Mesothelial cell of epicardium (in vitro differentiated cells): ENCODE data around the gene IFIT1. TPM values are rescaled to one million over a fixed set of nuclear protein-coding genes. Genes with fewer than 3 reads are reported as not detected.
A peak's percentile ranks its signal among the peaks of the same experiment; 100 is the strongest.

Experiments used
- DNase-seq, 2 experiments: peaks; one replicate each; pipeline ENCODE4 v3.0.0; 2021; ENCODE audit warnings: low spot score in 2 of 2; ENCODE audit not compliant: unreplicated experiment in 2 of 2
- H3K27ac Mint-ChIP-seq: 2 replicates; pipeline ENCODE4 v1.8.0; 2021; ENCODE audit warnings: mixed read lengths
- H3K27me3 Mint-ChIP-seq: 2 replicates; pipeline ENCODE4 v1.8.0; 2021; ENCODE audit warnings: low read depth, mixed read lengths
- H3K36me3 Mint-ChIP-seq: 2 replicates; pipeline ENCODE4 v1.8.0; 2021; ENCODE audit warnings: mixed read lengths
- H3K4me1 Mint-ChIP-seq: 2 replicates; pipeline ENCODE4 v1.8.0; 2021; ENCODE audit warnings: mixed read lengths
- H3K4me3 Mint-ChIP-seq: 2 replicates; pipeline ENCODE4 v1.8.0; 2021; ENCODE audit warnings: mild to moderate bottlenecking, moderate library complexity, mixed read lengths
- H3K9me3 Mint-ChIP-seq: 2 replicates; pipeline ENCODE4 v1.8.0; 2021; ENCODE audit warnings: mixed read lengths
- total RNA-seq: library from RNA; stranded (reverse); gene quantifications from 3 replicates; pipeline ENCODE4 v1.2.1, GENCODE V29; 2021
- TF ChIP-seq, protein P1 (sequence below): fragments of 200-600 bp; sonication (generic); IDR thresholded peaks from one replicate; pipeline ENCODE4 v1.5.0; 2021; ENCODE audit warnings: antibody characterized with exemption; ENCODE audit not compliant: unreplicated experiment

Gene IFIT1
- total RNA-seq, 1 donor from 2014 or later: 44.1 TPM

DNA sequence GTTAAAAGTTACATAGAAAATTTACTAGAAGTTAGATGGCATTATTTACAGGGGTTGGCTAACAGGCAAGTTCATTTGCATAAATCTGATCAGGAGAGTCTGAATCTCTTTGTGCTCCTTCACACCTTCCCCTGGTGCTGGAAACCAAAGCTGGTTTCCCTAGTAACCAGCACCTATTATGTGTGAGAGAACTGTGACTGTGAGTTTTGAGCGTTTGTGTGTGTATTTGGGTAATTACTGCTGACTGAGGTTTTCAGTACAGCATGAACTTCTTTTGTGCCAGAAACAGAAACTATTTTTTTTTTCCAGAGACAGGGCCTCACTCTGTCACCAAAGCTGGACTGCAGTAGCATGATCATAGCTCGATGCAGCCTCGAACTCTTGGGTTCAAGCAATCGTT, 24.9 kb upstream of the IFIT1 start:
- Mint-ChIP-seq H3K4me3 (no peak overlapping the region), H3K36me3 (no peaks in the 10 kb centered on the region), H3K9me3 (peaks cover 5% of the 10 kb centered on the region), H3K27ac (peak overlapping the region; percentile 28), H3K27me3 (no peaks in the 10 kb centered on the region), H3K4me1 (peaks cover 28% of the 10 kb centered on the region)
- TF ChIP-seq, protein P1, sequence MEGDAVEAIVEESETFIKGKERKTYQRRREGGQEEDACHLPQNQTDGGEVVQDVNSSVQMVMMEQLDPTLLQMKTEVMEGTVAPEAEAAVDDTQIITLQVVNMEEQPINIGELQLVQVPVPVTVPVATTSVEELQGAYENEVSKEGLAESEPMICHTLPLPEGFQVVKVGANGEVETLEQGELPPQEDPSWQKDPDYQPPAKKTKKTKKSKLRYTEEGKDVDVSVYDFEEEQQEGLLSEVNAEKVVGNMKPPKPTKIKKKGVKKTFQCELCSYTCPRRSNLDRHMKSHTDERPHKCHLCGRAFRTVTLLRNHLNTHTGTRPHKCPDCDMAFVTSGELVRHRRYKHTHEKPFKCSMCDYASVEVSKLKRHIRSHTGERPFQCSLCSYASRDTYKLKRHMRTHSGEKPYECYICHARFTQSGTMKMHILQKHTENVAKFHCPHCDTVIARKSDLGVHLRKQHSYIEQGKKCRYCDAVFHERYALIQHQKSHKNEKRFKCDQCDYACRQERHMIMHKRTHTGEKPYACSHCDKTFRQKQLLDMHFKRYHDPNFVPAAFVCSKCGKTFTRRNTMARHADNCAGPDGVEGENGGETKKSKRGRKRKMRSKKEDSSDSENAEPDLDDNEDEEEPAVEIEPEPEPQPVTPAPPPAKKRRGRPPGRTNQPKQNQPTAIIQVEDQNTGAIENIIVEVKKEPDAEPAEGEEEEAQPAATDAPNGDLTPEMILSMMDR: no peak
- DNase-seq: no peak

GRCh38 chr10:89368129-89368528, 24.3 kb upstream of the IFIT1 start:
- Mint-ChIP-seq H3K4me3 (no peak overlapping the region), H3K9me3 (peaks cover 5% of the 10 kb centered on the region), H3K27ac (peak overlapping the region; percentile 27), H3K4me1 (peaks cover 22% of the 10 kb centered on the region), H3K27me3 (no peaks in the 10 kb centered on the region), H3K36me3 (no peaks in the 10 kb centered on the region)
- no peak for DNase-seq
- TF ChIP-seq, protein P1: no peak

DNA sequence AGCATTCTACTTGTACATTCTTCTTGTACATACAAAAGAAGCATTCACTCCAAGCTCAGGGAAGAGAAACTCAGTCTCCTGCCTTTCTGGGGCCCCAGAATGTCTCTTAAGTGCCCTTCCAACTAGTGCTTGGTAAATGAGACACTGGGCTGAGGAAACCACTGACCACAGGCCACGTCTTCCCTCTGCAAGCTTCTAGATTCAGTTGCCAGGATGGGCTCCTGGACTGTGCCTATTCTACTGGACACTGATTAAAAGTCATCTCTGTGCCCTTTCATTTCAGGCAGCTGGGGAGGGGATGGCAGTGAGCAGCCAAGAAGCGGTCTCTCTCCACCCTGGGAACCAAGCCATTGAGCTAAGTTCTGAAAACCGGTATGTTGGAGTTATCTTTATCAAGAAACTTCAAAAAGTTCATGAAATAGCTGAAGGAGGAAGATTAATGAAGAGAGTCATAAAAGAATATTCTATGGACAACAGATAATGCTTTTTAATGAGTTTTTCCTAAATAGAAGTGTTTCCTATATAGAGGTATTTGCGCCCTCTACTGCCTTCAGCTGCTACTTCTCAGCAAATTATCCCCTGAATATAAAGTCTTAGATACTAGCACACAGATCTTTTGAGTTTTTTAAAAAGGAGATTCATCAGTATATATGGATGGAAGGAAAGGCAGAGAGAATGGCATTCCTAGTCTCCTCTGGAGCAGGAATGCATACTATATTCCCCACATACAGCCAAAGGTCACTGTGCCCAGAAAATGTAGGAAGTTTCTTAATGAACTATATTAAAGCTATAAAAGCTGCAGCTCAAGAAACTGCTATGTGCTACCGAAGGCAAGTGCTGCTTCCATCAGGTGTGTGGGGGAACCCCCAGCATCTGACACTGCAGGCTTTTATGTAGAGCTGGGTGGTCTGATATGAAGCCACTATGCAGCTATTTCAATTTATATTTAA, 23.0 kb upstream of the IFIT1 start:
- TF ChIP-seq, protein P1: peak; percentile 15
- Mint-ChIP-seq H3K4me3 (no peak overlapping the region), H3K27ac (peak overlapping the region; percentile 45)

DNA sequence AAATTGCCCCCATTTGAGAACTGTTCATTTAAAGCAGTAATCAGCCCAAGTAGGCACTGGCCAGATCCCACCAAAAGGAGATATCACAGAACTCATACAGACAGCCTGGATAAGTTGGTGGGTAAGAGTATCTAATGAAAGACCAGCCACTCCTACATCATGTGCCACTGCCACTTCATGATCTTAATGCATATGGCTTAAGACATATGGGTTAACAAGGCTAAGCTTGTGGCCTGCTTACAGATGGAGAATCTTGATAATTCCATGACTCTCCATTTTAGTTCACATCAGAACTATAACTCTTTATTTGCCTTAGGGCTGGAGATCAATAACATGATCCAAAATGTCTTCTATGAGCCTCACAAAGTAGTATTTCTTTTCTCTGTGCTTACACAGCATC, 21.3 kb upstream of the IFIT1 start:
- Mint-ChIP-seq H3K27me3 (no peaks in the 10 kb centered on the region), H3K9me3 (no peaks in the 10 kb centered on the region), H3K4me1 (peaks cover 23% of the 10 kb centered on the region), H3K27ac (no peak overlapping the region), H3K36me3 (no peaks in the 10 kb centered on the region), H3K4me3 (no peak overlapping the region)
- TF ChIP-seq, protein P1: no peak
- no peak for DNase-seq

More for the DNA sequence above, 23.0 kb upstream of the IFIT1 start:
- Mint-ChIP-seq H3K36me3 (no peaks in the 10 kb centered on the region), H3K9me3 (peaks cover 5% of the 10 kb centered on the region), H3K27me3 (no peaks in the 10 kb centered on the region), H3K4me1 (peaks cover 24% of the 10 kb centered on the region)
- DNase-seq: no peak

- TF ChIP-seq, protein P1: no peak
- H3K27ac Mint-ChIP-seq: no peak overlapping the region
- H3K4me1 Mint-ChIP-seq: peaks cover 23% of the 10 kb centered on the region
- no peaks in the 10 kb centered on the region for H3K9me3 Mint-ChIP-seq
- H3K27me3 Mint-ChIP-seq: no peaks in the 10 kb centered on the region
- no peaks in the 10 kb centered on the region for H3K36me3 Mint-ChIP-seq
- DNase-seq: no peak
- H3K4me3 Mint-ChIP-seq: no peak overlapping the region
Measured at GRCh38 chr10:89371987-89372386, 20.4 kb upstream of the IFIT1 start.
